ENCODE results near the gene NKAIN2.
"Not testable (repeated sequence)": the region's sequence is repeated elsewhere in the genome, so short reads cannot be mapped to it uniquely, and the experiment has no call there.

The NKAIN2 gene

GRCh38 chr6:124539096-124539495 lies 735.4 kb downstream of the NKAIN2 start:
- in situ Hi-C loops (cut with MboI; ENCODE audit: low sequenced_read_pairs): no loop called here

GRCh38 chr6:124541573-124541972 lies 737.9 kb downstream of the NKAIN2 start:
- in situ Hi-C loops (cut with MboI; ENCODE audit: low sequenced_read_pairs): no loop called here

- in situ Hi-C loops (cut with MboI; ENCODE audit: low sequenced_read_pairs): no loop called here
Observed at GRCh38 chr6:124546601-124547000, 742.9 kb downstream of the NKAIN2 start.

- in situ Hi-C loops (cut with MboI; ENCODE audit: low sequenced_read_pairs): no loop called here
Observed at GRCh38 chr6:124551711-124552233, 748.1 kb downstream of the NKAIN2 start.

- in situ Hi-C loops (cut with MboI; ENCODE audit: low sequenced_read_pairs): no loop called here
Observed at GRCh38 chr6:124557873-124558272, 754.2 kb downstream of the NKAIN2 start.

GRCh38 chr6:124560078-124560477 lies 756.4 kb downstream of the NKAIN2 start:
- in situ Hi-C loops (cut with MboI; ENCODE audit: low sequenced_read_pairs): not testable (repeated sequence)

GRCh38 chr6:124560873-124561567 lies 757.4 kb downstream of the NKAIN2 start:
- in situ Hi-C loops (cut with MboI; ENCODE audit: low sequenced_read_pairs): no loop called here

GRCh38 chr6:124561635-124562130 lies 758.0 kb downstream of the NKAIN2 start:
- in situ Hi-C loops (cut with MboI; ENCODE audit: low sequenced_read_pairs): no loop called here

DNA sequence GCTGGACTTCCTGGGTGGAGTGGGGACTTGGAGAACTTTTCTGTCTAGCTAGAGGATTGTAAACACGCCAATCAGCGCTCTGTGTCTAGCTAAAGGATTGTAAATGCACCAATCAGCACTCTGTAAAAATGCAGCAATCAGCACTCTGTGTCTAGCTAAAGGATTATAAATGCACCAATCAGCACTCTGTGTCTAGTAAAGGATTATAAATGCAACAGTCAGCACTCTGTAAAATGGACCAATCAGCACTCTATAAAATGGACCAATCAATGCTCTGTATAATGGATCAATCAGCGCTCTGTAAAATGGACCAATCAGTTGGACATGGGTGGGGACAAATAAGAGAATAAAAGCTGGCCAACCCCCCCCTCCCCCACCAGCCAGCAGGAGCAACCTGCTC lies 760.5 kb downstream of the NKAIN2 start:
- in situ Hi-C loops (cut with MboI; ENCODE audit: low sequenced_read_pairs): not testable (repeated sequence)

- in situ Hi-C loops (cut with MboI; ENCODE audit: low sequenced_read_pairs): no loop called here
Observed at GRCh38 chr6:124567401-124567800, 763.7 kb downstream of the NKAIN2 start.

DNA sequence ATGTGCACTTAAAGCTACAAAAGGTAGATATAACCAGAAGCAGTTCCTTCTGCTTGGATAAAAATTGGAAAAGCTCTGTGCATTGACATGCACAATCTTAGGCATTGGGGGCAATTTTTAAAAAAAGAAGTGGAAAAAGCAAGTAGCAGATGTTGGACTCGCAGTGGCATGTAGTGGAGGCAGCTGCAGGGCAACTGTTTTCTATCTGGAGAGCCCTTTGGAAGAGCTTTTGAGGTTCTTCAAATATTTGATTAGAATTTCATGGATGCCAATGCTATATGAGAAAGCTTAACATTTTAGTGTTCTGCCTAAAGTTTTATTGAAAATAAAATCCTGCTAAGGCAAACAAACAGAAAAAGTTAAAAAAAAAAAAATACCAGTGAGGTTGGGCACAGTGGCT lies 770.3 kb downstream of the NKAIN2 start:
- in situ Hi-C loops (cut with MboI; ENCODE audit: low sequenced_read_pairs): no loop called here

GRCh38 chr6:124577734-124578281 lies 774.1 kb downstream of the NKAIN2 start:
- in situ Hi-C loops (cut with MboI; ENCODE audit: low sequenced_read_pairs): no loop called here

- in situ Hi-C loops (cut with MboI; ENCODE audit: low sequenced_read_pairs): no loop called here
Observed at GRCh38 chr6:124590001-124590400, 786.3 kb downstream of the NKAIN2 start.

GRCh38 chr6:124599656-124600055 lies 796.0 kb downstream of the NKAIN2 start:
- in situ Hi-C loops (cut with MboI; ENCODE audit: low sequenced_read_pairs): no loop called here

DNA sequence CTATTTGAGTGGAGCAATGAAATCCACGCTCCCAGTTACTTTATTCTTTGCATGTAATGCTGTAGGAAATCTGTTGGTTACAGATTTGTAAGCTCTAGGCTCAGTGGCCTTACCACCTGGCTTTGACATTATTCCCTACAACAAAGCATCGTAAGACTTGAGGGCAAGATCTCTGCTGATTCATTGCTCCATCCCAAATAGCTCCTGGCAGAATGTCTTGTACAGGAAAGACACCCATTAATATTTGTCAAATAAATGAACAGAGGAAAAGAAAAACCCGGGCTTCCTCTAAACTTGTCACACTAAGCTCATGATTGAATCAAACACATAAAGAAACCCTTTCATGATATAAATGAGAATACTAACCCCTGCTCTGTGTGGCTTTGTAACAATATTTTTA lies 801.1 kb downstream of the NKAIN2 start:
- in situ Hi-C loops (cut with MboI; ENCODE audit: low sequenced_read_pairs): no loop called here

GRCh38 chr6:124607119-124607627 lies 803.5 kb downstream of the NKAIN2 start:
- in situ Hi-C loops (cut with MboI; ENCODE audit: low sequenced_read_pairs): no loop called here

DNA sequence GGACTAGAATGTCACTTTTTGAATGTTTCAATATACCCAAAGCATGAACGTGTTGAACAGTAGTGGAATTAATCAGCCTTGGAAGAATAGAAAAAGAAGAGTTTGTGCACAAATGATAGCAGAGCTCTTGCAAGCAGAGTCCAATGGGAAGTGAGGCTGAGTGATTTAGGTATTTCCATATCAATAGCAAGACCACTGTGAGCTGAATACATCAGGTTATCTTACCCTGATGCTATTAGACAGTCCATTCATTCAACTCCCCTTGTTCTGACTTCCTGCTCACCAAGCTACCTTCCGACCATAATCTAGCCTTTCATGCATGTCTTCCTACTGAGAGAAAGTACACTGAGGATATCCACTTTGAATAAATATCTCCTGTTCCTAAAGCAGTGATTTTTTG lies 809.4 kb downstream of the NKAIN2 start:
- in situ Hi-C loops (cut with MboI; ENCODE audit: low sequenced_read_pairs): no loop called here

DNA sequence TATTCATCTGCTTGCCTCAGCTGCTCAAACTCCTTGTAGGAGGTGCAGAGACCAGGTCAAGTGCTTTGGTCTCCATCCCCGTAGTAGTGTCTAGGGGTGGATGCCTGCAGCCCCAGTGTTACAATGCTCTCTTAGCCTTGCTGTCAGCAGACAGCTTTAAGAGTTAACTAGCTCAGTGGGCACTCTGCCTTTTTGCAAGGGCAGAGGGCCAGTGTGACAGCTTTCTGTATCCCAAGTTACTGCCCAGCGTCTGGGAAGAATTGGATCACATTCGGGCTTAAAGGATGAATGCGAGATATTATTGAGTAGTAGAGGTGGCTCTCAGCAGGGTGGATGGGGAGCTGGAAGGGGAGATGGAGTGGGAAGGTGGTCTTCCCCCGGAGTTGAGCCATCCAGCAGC lies 818.7 kb downstream of the NKAIN2 start:
- in situ Hi-C loops (cut with MboI; ENCODE audit: low sequenced_read_pairs): no loop called here

GRCh38 chr6:124633655-124634054 lies 830.0 kb downstream of the NKAIN2 start:
- in situ Hi-C loops (cut with MboI; ENCODE audit: low sequenced_read_pairs): no loop called here

DNA sequence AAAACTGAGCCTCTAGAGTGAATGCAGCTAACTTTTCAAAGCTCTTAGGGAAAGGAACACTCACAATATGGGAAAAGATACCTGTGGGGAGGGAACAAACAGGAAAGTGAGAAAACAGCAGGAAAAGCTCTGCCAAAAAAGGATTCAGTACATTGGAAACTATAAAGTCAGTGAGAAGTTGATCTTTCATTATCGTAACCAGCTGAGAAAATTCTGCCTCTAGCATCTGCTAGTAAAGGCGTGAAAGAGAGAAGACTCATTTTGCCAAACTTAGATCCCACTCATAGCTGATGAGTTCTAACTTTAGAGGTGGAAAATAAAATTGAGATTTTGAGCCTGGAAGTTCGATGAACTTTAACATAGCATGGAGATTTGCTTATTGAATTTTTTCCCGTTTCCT lies 836.8 kb downstream of the NKAIN2 start:
- in situ Hi-C loops (cut with MboI; ENCODE audit: low sequenced_read_pairs): no loop called here

DNA sequence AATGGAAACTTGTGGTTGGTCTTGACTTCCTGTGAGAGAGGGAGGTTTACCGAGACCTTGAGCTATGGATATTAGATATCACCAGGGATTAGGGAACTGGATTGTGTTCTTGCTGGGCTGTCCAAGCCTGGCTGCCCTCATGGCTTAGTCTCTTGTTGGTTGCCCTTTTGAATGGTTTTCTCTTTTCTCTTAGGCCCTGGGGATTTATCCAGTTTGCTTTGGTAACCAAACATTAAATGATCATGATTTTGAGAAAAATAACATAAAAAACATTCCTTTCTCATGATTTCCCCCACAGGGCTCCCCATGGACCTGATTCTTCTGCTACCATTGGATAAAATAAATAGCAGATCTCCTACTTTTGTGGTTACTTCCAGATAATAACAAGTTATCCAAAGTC lies 852.2 kb downstream of the NKAIN2 start:
- in situ Hi-C loops (cut with MboI; ENCODE audit: low sequenced_read_pairs): no loop called here

DNA sequence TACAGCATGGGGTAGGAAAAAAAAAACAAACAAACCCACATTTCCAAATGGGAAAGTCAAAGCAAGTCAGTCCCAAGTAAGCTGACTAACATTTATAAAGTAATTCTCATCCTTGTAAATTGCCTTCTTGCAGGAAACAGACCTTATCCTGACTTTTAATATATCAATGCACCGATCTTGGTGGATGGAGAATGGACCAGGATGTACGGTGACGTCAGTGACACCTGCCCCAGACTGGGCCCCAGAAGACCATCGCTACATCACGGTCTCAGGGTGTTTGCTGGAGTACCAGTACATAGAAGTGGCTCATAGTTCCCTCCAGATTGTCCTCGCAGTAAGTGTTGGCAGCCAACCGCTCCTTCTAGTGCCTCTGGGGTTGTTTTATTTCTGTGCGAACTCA lies 854.4 kb downstream of the NKAIN2 start:
- in situ Hi-C loops (cut with MboI; ENCODE audit: low sequenced_read_pairs): no loop called here
